Mesenteric fat pad (tissue), 1 donor: Measurements from ENCODE around the gene MARK3. TPM values are rescaled to one million over a fixed set of nuclear protein-coding genes. Genes with fewer than 3 reads are reported as not detected.

Experiments
- DNase-seq: peaks from one replicate; pipeline ENCODE4 v3.0.0-alpha.2; 2020; ENCODE audit warnings: low spot score
- total RNA-seq: library from RNA; stranded (reverse); fragmentation: NEBNext Ultra II Directional; extraction: Animal tissue kit (Norgen Biotek cat#: 25700); gene quantifications from one replicate; pipeline ENCODE4 v1.2.1, GENCODE V29; 2021
- donor health status: DM: yes; HTN: yes; CAD: no.

The MARK3 gene
- total RNA-seq, 1 donor from 2014 or later = 78.3 TPM

DNA sequence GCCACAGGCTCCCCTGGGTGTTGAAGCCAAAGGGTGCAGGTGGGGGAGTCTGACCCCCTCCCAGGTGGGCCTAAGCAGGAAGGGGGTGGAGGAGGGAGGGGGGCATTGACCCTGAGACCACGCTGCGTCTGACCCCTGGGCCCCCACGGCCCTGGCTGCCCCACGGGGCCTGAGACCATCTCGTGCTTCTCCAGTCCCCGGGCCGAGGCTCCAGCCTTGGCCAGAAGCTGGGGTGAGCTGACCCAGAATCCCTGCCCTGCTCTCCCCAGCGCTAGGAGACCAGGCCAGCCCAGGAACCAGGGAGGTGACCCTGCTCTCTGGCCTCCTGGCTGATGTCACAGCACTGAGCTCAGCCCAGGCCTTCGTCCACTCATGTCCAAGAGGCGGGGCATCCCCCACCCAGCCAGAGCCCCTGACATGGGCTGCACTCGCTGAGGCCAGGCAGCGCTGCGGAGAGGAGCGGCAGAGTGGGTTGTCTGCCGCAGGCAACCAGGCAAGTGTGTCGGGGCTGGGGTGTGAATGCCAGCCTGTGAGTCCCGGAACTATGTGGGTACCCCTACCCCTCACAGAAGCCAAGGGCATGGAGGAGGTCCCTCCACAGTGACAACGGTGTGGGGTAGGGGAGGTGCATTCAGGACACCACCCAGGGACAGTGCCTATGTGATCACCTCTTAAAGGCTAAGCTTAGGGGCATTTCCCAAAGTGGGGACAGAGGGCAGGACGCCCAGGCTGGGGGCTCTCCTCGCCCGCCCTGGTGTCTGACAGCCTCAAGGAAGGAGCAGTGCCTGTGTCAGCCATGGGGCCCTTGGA, 150.1 kb downstream of the MARK3 start:
- no peak for DNase-seq

DNA sequence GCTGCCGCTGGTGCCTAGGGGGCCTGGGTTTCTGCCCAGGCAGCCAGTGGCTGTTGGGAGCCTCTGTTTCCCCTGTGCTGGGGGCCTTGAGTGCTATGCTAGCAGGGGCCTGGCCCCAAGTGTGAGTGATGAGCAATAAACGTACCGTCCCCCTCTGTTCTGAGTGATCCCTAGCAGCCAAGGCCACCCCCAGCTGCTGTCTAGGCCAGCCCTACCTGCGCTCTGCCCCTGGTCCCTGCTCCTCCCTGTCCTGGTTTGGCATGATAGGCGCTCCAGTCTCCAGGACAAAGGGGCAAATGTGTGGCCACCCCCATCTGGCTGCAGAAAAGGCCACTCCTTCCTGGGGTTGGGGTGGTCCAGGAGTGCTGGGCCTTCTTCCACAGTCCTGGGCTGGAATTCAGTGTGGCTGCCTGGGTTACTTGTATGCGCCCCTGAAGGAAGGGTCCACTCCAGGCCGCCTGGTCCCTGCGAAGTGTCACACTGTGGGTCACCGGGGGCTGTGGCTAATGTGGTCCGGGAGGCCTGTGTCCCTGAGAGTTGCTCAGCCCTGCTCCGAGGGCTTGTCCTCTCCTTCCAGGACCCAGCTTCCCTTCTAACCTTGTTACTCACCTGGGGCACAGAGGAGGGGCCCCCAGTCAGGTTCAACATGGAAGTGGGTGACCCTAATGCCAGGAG, 150.8 kb downstream of the MARK3 start:
- no peak for DNase-seq

DNA sequence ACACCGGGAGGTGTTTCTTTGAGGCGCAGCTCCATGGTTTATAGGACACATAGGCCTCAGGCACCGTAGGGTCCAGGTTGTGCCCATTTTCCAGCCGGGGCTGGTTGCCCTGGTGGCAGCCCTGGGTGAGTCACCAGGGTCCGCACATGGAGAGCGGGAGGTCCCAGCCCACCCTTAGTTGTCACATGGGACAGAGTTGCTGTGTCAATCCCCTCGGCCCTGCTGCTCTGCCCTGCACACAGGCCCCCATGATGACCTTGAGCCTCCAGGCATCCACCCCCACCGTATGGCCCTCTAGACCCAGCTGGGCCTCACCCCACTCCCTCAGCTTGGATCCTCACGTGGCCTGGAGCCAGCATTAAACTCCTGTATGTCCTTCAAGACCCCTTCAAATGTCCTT, 151.5 kb downstream of the MARK3 start:
- no peak for DNase-seq

DNA sequence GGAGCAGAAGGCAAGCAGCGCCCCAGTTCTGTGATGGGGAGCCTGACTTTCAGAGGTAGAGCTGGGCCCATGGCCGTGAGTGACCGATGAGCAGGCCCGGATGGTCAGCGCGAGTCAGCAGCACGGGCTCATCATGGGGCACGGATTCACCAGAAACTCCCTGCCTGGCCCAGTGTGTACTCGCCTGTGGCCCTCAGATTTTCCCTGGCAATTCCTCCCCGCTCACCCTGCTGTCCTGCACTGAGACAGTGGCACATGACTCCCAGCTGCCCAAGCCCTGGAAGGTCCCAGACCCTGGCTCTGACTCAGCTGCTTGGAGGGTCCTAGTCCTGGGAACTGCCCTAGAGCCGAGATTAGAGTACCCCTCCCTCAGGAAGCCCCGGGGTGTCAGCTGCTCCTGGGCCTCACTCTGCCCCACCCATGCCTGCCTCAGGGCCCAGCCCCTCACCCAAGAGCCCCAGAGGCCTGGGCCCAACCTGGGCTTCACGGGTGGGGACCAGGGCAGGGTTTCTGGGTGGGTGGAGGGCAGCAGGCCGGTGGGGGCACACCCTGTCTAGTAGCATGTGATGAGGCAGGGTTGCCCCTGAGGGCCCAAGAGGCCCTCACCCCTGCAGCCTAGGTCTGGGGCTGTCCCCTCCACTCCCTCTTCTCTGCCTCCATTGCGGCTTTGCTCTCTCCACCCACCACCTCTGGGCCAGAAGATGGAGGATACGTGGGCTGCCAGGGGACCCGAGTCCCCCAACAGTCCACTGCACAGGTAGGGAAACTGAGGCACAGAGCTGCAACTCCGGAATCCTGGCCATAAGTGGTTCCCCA, 152.2 kb downstream of the MARK3 start:
- DNase-seq = no peak

DNA sequence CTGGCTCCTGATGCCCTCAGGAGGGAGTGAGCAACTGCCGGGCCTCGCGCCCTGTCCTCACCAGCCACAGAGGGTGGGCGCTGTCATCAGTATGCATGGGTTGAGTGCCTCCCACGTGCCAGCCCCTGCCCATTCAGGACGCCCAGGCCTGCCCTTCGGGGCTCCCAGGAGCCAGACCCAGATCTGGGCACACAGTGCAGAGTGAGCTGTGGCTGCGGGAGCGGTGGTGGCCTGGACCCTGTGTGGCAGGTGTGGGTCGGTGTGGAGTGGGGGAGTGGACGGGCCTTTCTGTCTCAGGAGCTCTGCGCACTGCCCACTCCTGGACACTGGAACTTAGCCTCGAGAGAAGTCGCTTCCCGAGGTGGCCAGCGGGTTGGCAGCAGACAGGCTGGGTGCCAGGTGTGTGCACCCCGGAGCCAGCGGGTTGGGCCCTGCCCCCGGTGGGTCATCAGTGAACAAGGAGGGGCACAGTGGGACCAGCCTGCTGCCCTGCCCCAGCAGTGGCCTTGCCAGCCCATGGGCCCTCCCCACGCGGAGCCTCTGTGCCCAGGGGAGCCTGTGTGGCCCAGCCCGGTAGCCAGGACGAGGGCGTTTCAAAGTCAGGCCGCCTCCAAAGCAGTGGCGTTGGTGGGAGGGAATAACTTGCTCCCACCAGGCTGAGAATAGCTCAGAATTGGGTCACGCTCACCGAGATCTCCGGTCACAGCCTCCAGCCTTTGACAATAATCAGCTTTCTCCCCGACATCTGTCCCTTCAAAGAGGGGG, 153.3 kb downstream of the MARK3 start:
- no peak for DNase-seq

DNA sequence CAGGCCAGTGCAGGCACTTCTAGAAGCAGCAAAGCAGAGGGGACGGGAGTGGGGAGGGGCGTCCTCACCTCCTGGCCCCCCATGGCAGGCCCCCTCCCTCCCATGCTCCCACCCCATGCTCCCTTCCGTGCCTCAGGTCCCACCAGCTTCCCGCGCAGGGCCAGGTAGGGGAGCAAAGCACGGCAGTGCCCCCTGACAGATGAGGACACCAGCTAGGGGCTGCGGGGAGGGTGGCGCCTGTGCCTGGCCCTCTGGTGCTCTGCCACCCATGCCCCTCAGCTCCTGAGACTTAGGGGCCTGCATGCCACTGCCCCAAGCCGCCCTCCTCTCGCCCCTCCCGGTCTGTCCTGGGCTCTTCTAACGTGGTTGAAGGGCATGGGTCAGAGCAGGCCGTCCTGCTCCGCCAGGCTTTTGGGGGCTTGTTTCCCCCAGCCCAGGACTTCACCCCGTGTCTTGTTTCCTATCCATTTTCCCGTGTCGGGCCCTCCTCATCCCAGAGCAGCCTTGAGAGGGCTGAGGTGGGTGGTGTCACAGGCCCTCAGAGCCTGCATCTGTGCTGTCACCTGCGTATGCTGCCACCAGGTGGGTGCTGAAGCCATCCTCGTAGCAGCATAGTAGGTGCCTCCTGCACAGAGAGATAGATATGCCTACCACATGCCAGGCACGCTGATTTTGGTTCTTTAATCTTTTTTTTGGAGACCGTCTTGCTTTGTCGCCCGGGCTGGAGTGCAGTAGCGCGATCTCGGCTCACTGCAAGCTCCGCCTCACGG, 154.0 kb downstream of the MARK3 start:
- no peak for DNase-seq

DNA sequence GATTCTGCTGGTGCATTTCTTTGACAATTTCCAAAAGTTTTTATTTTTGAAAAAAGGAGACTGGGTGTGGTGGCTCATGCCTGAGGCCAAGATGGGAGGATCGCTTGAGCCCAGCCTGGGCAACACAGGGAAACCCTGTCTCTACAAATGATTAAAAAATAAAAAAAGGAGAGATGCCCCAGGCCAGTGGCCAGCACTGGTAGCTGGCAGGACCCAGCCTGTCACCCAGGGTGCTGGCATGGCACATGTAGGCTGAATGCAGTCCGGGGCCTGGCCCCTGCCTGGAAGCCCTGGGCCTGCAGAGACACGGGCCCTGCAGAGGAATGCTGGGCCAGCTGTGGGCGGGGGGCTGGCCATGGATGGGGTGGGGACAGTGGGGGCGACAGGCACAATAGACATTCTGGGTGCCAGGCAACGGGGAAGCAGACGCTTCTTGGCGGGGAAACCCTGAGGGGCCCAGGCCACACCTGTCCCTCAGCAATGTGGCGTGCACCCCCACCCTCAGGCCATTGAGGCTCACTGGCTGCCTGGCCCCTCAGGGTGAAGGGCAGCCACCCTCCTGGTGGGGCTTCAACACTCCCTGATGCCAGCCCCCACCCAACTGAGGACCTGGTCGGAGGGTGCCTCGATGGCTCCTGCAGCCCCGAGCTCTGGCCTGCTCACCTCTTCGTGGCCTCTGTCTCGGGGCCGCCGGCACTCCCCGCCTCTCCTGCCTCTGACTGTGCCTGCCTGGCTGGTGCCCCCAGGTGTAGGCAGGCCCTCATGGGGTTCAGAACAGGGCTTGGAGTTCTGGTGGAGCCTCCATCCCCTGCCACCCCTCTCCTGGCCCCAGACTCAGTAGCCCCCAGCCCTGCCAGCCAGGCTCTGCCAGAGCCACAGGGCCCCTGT, 155.8 kb downstream of the MARK3 start:
- no peak for DNase-seq

DNA sequence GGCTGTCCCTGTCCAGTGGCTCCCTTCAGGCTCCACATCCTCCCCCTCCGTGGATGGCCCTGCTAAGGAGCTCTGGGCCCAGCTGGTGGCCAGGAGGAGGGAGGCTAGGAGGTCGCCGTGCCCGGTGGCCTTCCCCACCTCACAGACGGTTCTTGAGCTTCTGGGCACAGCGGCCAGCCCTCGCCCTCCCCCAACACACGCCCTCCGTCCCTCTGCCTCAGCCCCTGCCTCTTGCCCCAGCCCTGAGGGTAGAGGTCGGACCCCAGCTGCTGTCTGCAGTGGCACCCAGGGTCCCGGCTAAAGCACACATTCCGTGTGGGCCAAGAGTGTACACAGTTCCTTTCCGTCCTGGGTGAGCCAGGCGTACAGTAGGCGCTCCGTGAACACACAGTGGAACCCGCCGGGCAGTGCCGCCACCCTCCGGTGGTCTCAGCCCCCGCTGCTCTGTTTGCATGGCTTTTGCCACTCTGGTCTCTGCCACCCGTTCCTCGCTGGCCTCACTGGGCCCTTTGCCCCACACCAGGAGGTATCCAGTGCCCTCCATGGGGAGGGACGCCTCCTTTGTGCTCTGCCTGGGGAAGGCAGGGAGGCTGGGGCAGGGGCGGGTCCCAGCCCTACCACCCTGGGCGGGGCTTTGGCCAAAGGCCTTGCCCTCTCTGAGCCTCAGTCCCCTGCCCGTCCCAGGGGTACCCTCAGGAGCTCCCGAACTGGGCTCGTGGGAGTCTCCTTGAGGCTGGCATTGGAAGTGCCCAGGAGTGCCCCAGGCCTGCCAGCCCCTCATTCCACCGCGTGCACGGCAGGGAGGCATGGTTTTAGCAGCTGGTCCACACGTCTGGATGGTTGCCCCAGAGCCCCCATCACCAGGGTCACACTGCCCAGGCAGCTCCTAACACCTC, 156.7 kb downstream of the MARK3 start:
- no peak for DNase-seq

DNA sequence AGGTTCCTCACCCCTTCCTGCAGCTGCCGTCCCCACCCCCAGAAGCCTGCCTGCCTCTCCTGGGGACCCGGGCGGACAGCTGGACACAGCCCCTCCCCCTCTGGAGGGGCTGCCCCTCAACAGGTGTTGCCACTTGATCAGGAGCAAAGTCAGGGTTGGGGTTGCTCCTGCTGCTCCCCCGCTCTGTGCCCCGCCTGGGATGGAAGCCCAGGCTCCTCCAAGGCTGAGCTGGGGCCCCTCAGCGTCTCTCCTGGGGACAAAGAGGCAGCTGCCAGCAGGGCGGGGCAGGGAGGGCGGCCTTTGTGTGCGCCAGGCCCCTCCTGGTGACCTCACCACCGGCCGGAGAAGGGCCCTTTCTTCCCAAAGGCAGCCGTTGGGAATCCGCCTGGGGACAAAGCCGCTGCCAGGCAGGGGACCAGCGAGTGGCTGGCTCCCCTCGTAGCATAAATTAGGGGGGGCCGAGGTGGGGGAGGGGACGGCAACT, 157.4 kb downstream of the MARK3 start:
- DNase-seq = no peak

DNA sequence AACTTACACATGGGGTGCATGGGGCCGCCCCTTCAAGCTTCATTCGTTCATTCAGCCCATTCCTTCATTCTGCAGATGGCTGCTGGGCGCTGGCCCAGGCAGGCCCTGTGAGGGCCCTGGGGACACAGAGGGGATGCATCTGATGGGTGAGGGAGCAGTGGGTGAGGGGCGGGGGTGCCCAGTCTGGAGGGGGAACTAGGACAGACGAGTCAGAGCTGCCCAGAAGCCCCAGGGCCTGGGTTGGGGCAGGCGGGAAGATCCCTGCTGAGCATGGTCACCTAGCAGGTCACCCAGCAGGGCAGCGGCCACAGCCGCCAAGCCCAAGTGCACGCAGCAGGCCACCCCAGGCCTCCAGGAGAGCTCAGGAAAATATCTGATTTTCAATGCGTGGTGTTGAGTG, 157.9 kb downstream of the MARK3 start:
- no peak for DNase-seq

DNA sequence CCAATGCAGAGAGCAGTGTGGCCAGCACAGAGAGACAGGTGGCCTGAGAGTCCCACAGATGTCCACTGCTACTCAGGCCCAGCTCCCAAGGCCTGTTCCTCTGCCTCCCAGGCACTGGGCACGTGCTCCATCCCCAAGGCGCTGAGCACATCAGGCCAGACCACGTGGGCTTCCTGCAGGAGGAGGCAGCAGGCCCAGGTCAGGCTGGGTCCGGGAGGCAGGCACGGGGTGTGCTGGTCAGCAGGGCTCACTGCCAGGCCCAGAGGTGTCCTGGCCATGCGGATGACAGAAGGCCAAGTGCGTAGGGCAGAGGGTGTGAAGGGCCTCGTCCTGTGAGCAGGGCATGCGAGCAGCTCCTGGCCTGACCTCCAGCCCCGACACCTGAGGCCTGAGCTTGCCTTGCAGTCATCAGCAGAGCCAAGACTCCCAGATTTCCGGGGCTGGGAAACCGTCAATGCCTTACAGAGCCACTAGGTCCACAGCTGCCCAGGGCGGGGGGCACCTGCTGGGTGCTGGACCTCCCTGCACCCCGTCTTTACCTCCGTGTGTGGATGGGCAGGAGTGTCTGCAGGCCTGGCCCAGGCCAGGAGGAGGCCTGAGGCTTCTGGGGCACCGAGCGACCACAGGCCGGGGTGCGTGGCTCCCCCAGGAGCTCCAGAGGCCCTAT, 158.6 kb downstream of the MARK3 start:
- DNase-seq = no peak

DNA sequence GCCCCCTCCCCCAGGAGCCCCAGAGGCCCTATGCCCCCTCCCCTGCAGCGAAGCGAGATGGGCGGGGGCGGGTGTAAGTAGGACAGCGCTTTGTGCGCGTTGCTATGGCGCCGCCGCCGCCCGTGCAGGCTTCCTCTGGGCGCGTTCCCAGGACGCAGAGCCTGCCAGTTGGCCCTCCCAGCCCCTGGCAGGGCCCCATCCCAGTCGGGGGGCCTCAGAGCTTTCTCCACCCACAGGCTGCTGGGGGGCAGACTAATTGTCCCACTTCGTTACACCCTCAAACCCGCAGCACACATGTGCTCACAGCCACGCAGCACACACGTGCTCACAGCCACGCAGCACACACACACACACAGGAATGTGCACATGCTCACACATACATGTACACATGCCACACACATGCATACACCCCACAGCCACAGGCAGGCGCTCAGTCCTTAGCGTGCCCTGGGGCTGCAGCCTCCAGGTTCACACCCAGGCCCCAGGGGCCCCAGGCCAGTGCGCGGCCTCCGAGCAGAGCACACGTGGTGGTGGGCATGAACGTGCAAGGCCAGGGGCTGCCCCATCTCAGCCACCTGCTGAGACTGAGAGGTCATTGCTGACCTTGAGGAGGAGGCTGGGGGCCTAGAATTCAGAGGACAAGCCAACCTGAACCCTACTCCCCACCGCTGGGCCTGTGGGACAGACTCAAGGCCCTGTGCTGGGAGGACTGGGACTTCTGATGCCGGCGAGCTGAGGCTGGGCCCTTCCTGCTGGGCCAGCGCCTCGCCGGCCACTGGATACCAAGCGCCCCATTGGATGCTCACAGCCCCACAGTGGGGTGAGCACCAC, 159.4 kb downstream of the MARK3 start:
- DNase-seq = no peak

DNA sequence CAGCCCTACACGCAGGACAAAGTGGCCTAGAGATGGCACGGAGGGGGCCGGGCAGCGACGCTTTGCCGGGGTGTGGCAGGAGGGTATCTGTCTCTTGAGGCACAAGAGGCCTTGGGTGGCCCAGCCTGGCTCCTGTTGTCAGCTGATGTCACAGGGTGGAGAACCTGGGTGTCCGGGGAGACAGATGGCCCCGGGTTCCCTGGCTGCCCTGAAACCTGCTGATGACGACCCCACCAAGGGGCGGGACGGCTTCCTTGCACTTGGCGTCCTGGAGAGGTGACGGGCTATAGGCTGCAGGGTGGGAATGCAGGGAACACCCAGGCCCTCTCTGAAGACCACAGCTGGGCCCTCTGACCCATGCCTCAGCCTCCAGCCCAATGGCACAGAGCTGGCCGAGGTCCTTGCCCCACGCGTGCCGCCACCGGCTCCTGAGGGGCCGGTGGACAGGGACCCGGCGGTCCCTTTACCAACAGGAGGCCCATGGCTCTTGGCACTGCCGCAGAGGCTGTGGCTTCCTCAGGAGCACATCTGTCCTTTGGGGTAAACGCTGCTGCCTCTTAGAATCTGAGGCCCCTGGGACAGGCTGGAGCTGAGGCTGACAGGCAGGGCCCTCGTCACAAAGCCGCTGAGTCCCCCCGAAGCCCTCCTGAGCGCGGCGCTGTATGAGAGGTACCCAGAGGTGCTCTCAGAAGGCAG, 160.2 kb downstream of the MARK3 start:
- DNase-seq = no peak

DNA sequence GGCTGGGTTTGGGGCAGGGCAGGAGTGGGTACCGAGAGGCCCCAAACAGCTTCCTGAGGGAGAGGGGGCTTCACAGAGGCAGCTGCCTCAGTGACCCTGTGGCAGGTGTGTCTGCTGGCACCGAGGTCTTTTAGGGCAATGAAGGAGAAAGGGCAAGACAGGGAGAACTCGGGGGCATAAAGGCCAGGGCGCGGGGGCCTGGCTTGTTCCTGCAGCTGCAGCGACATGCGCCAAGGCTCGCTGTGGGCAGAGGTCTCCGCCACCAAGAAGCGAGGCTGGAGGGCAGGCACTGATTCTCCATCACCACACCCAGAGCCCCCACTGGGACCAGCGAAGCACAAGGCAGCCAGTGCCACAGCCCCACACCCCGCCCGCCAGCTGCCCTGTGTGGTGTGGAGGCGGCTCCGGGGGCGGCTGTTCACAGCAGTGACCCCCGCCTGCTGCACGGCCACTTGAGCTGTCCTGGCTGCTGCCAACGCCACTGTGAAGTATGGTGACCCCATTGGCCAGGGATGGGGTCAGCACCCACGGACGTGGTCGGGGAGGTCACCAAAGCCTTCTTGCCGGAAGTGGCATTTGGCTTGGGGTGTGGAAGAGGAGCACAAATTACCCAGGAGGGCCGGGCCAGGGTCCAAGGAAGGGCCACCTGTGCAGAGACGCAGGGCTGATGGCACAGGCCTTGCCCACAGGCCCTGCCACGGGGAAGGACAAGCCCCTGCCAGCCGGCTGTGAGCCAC, 160.9 kb downstream of the MARK3 start:
- no peak for DNase-seq

DNA sequence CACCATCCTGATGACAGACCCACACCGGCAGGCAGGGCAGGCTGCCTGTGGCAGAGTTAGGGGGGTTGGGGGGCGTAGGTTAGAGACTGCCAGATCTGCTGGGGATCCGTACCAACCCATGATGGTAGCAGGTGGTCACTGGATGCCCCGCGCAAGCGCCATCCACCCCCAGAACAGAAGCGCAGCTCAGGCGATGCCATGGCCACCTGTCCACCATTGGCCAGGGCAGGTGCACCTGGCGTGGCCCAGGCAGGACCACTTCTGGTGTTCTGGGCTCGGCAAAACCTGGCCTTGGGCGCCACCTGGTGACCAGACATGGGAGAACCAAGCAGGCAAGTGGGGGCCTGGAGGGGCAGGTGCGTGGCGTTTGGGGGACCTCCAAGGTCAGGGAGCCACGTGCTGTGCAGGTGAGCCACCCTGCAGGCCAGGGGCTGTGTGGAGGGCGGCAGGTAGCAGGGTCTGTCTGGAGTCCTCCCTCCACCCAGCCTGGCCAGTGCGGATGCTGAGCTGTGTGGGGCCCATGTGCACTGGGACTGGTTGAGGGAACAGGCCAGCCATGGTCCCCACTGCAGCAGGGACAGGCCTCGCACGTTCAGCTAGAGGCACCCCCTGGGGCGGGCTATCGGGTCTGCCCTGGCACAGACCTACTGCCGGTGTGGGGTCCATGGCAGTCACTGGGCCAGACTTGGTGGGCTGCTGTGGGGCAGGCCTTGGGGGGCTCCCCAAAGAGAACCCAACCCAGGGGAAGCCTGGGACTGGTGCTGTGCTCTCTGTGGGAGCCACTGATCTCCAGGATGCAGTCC, 161.6 kb downstream of the MARK3 start:
- DNase-seq = no peak
